ENCODE results near the gene GALNT2. TPM values are rescaled to one million over a fixed set of nuclear protein-coding genes. Genes with fewer than 3 reads are reported as not detected.

Gene GALNT2
- total RNA-seq, 1 donor from 2014 or later: 66.3 TPM

- peaks cover 14% of the 10 kb centered on the region for H3K27me3 Mint-ChIP-seq
Measured at GRCh38 chr1:230052018-230052417, 15.0 kb upstream of the GALNT2 start.

GRCh38 chr1:230052665-230053064 is 14.4 kb upstream of the GALNT2 start:
- DNase-seq (ENCODE audit: extremely low spot score, unreplicated experiment): no peak
- H3K27me3 Mint-ChIP-seq: peaks cover 20% of the 10 kb centered on the region
- no peaks in the 10 kb centered on the region for H3K36me3 Mint-ChIP-seq
- peaks cover 6% of the 10 kb centered on the region for H3K9me3 Mint-ChIP-seq
- no peak overlapping the region for H3K4me3 Mint-ChIP-seq
- no peak for TF ChIP-seq CTCF (conservative IDR thresholded peaks at IDR 0.05)
- H3K27ac Mint-ChIP-seq: no peak overlapping the region
- H3K4me1 Mint-ChIP-seq (ENCODE audit: unreplicated experiment): no peaks in the 10 kb centered on the region

More at GRCh38 chr1:230052018-230052417, 15.0 kb upstream of the GALNT2 start:
- no peaks in the 10 kb centered on the region for H3K36me3 Mint-ChIP-seq
- no peak for TF ChIP-seq CTCF (conservative IDR thresholded peaks at IDR 0.05)
- H3K4me3 Mint-ChIP-seq: no peak overlapping the region
- H3K27ac Mint-ChIP-seq: no peak overlapping the region
- no peak for DNase-seq (ENCODE audit: extremely low spot score, unreplicated experiment)
- peaks cover 6% of the 10 kb centered on the region for H3K9me3 Mint-ChIP-seq
- peaks cover 6% of the 10 kb centered on the region for H3K4me1 Mint-ChIP-seq (ENCODE audit: unreplicated experiment)

GRCh38 chr1:230054092-230054749 is 12.8 kb upstream of the GALNT2 start:
- H3K9me3 Mint-ChIP-seq: peaks cover 6% of the 10 kb centered on the region
- H3K27me3 Mint-ChIP-seq: peaks cover 24% of the 10 kb centered on the region
- TF ChIP-seq CTCF (conservative IDR thresholded peaks at IDR 0.05): no peak
- H3K4me3 Mint-ChIP-seq: no peak overlapping the region
- no peaks in the 10 kb centered on the region for H3K4me1 Mint-ChIP-seq (ENCODE audit: unreplicated experiment)
- no peaks in the 10 kb centered on the region for H3K36me3 Mint-ChIP-seq
- no peak for DNase-seq (ENCODE audit: extremely low spot score, unreplicated experiment)
- H3K27ac Mint-ChIP-seq: no peak overlapping the region

- Mint-ChIP-seq H3K27me3 (peaks cover 24% of the 10 kb centered on the region), H3K36me3 (no peaks in the 10 kb centered on the region), H3K9me3 (peaks cover 11% of the 10 kb centered on the region), H3K27ac (no peak overlapping the region), H3K4me1 (ENCODE audit: unreplicated experiment) (no peaks in the 10 kb centered on the region), H3K4me3 (no peak overlapping the region)
- TF ChIP-seq CTCF (conservative IDR thresholded peaks at IDR 0.05): no peak
- DNase-seq (ENCODE audit: extremely low spot score, unreplicated experiment): no peak
Measured at GRCh38 chr1:230056098-230056497, 10.9 kb upstream of the GALNT2 start.

GRCh38 chr1:230057100-230057499 is 9.9 kb upstream of the GALNT2 start:
- Mint-ChIP-seq H3K36me3 (no peaks in the 10 kb centered on the region), H3K27ac (no peak overlapping the region), H3K4me1 (ENCODE audit: unreplicated experiment) (no peaks in the 10 kb centered on the region), H3K9me3 (peaks cover 11% of the 10 kb centered on the region), H3K4me3 (no peak overlapping the region), H3K27me3 (peaks cover 24% of the 10 kb centered on the region)
- DNase-seq (ENCODE audit: extremely low spot score, unreplicated experiment): no peak
- no peak for TF ChIP-seq CTCF (conservative IDR thresholded peaks at IDR 0.05)

Measured in type B pancreatic cell (in vitro differentiated cells).